Effector memory CD8-positive, alpha-beta T cell (primary cell): ENCODE results near the gene APPBP2.

ENCODE experiments used
- ATAC-seq: fragments of 150-1000 bp; cut with Tn5 transposase; replicated peaks from 2 replicates; pipeline ENCODE4 v1.10.0; 2021; ENCODE audit warnings: mild to moderate bottlenecking, moderate library complexity
- DNase-seq, 3 experiments: peaks; one replicate each; pipeline ENCODE4 v3.0.0; 2021
- H3K27ac Mint-ChIP-seq, 2 donors: one replicate each; pipeline ENCODE4 v1.8.0; 2022; ENCODE audit warnings: mild to moderate bottlenecking in 2 of 2, mixed read lengths in 2 of 2, moderate library complexity in 2 of 2
- H3K27me3 Mint-ChIP-seq, 2 donors: one replicate each; pipeline ENCODE4 v1.8.0; 2022; ENCODE audit warnings: mixed read lengths in 2 of 2
- H3K36me3 Mint-ChIP-seq: one replicate; pipeline ENCODE4 v1.8.0; 2022; ENCODE audit warnings: mild to moderate bottlenecking, moderate library complexity, mixed read lengths; ENCODE audit not compliant: insufficient read depth
- H3K4me1 Mint-ChIP-seq, 2 donors: one replicate each; pipeline ENCODE4 v1.8.0; 2022; ENCODE audit warnings: low read depth in 2 of 2, mixed read lengths in 2 of 2
- H3K4me3 Mint-ChIP-seq, 2 donors: one replicate each; pipeline ENCODE4 v1.8.0; 2022; ENCODE audit warnings: mild to moderate bottlenecking in 2 of 2, mixed read lengths in 2 of 2, moderate library complexity in 2 of 2
- H3K9me3 Mint-ChIP-seq, 2 donors: one replicate each; pipeline ENCODE4 v1.8.0; 2022; ENCODE audit warnings: mixed read lengths in 2 of 2

Gene APPBP2

GRCh38 chr17:60461584-60461983 lies 64.5 kb downstream of the APPBP2 start:
- H3K36me3 Mint-ChIP-seq, result peaks cover 78% of the 10 kb centered on the region
- H3K27me3 Mint-ChIP-seq, result no peaks in the 10 kb centered on the region
- no peak for DNase-seq
- ATAC-seq, result no peak
- H3K4me3 Mint-ChIP-seq, result no peak overlapping the region
- no peaks in the 10 kb centered on the region for H3K9me3 Mint-ChIP-seq
- no peak overlapping the region for H3K27ac Mint-ChIP-seq
- peaks cover 0 to 2% of the 10 kb centered on the region in 2 donors for H3K4me1 Mint-ChIP-seq

- Mint-ChIP-seq H3K36me3 (peaks cover 85% of the 10 kb centered on the region), H3K27me3 (no peaks in the 10 kb centered on the region), H3K4me3 (no peak overlapping the region), H3K27ac (peak overlapping the region in 1 of 2 donors; percentile 69), H3K4me1 (peaks cover 0 to 2% of the 10 kb centered on the region in 2 donors), H3K9me3 (no peaks in the 10 kb centered on the region)
- DNase-seq (no peak), ATAC-seq (no peak)
Measured at GRCh38 chr17:60457148-60457547, 68.9 kb downstream of the APPBP2 start.

- Mint-ChIP-seq H3K27me3 (no peaks in the 10 kb centered on the region), H3K9me3 (no peaks in the 10 kb centered on the region), H3K4me1 (peaks cover 0 to 2% of the 10 kb centered on the region in 2 donors), H3K4me3 (no peak overlapping the region), H3K27ac (no peak overlapping the region), H3K36me3 (peaks cover 87% of the 10 kb centered on the region)
- ATAC-seq, result no peak
- no peak for DNase-seq
Measured at GRCh38 chr17:60455378-60455777, 70.7 kb downstream of the APPBP2 start.

- DNase-seq (no peak), ATAC-seq (no peak)
- peaks cover 85% of the 10 kb centered on the region for H3K36me3 Mint-ChIP-seq
- no peaks in the 10 kb centered on the region for H3K27me3 Mint-ChIP-seq
- peaks cover 0 to 2% of the 10 kb centered on the region in 2 donors for H3K4me1 Mint-ChIP-seq
- H3K9me3 Mint-ChIP-seq, result no peaks in the 10 kb centered on the region
- H3K4me3 Mint-ChIP-seq, result no peak overlapping the region
- H3K27ac Mint-ChIP-seq, result no peak overlapping the region
Measured at GRCh38 chr17:60451965-60452364, 74.1 kb downstream of the APPBP2 start.

- no peak for ATAC-seq
- H3K9me3 Mint-ChIP-seq, result no peaks in the 10 kb centered on the region
- H3K4me3 Mint-ChIP-seq, result no peak overlapping the region
Measured at GRCh38 chr17:60451071-60451470, 75.0 kb downstream of the APPBP2 start.

GRCh38 chr17:60447375-60447774 lies 78.7 kb downstream of the APPBP2 start:
- no peaks in the 10 kb centered on the region for H3K27me3 Mint-ChIP-seq
- peaks cover 52% of the 10 kb centered on the region for H3K36me3 Mint-ChIP-seq
- DNase-seq (no peak), ATAC-seq (no peak)
- no peak overlapping the region for H3K27ac Mint-ChIP-seq
- no peak overlapping the region for H3K4me3 Mint-ChIP-seq
- H3K9me3 Mint-ChIP-seq, result no peaks in the 10 kb centered on the region
- H3K4me1 Mint-ChIP-seq, result no peaks in the 10 kb centered on the region

More at GRCh38 chr17:60451071-60451470, 75.0 kb downstream of the APPBP2 start:
- no peaks in the 10 kb centered on the region for H3K4me1 Mint-ChIP-seq
- DNase-seq, result no peak
- H3K27ac Mint-ChIP-seq, result no peak overlapping the region
- no peaks in the 10 kb centered on the region for H3K27me3 Mint-ChIP-seq
- peaks cover 82% of the 10 kb centered on the region for H3K36me3 Mint-ChIP-seq

- no peak for ATAC-seq
- Mint-ChIP-seq H3K36me3 (peaks cover 34% of the 10 kb centered on the region), H3K4me1 (peaks cover 0 to 2% of the 10 kb centered on the region in 2 donors), H3K27ac (no peak overlapping the region), H3K9me3 (no peaks in the 10 kb centered on the region), H3K27me3 (no peaks in the 10 kb centered on the region), H3K4me3 (no peak overlapping the region)
- no peak for DNase-seq
Measured at GRCh38 chr17:60445144-60445543, 80.9 kb downstream of the APPBP2 start.

- Mint-ChIP-seq H3K36me3 (peaks cover 22% of the 10 kb centered on the region), H3K4me3 (no peak overlapping the region), H3K9me3 (no peaks in the 10 kb centered on the region)
Measured at GRCh38 chr17:60443713-60444112, 82.3 kb downstream of the APPBP2 start.

GRCh38 chr17:60442271-60443173 lies 83.5 kb downstream of the APPBP2 start:
- H3K27ac Mint-ChIP-seq, result no peak overlapping the region
- H3K27me3 Mint-ChIP-seq, result no peaks in the 10 kb centered on the region
- peaks cover 10% of the 10 kb centered on the region for H3K36me3 Mint-ChIP-seq
- H3K4me3 Mint-ChIP-seq, result no peak overlapping the region
- no peak for ATAC-seq
- H3K4me1 Mint-ChIP-seq, result peaks cover 0 to 2% of the 10 kb centered on the region in 2 donors
- DNase-seq, result no peak
- no peaks in the 10 kb centered on the region for H3K9me3 Mint-ChIP-seq

More at GRCh38 chr17:60443713-60444112, 82.3 kb downstream of the APPBP2 start:
- ATAC-seq (no peak), DNase-seq (no peak)
- H3K4me1 Mint-ChIP-seq, result peaks cover 0 to 2% of the 10 kb centered on the region in 2 donors
- H3K27ac Mint-ChIP-seq, result no peak overlapping the region
- H3K27me3 Mint-ChIP-seq, result no peaks in the 10 kb centered on the region

- Mint-ChIP-seq H3K4me1 (peaks cover 0 to 2% of the 10 kb centered on the region in 2 donors), H3K27ac (no peak overlapping the region), H3K4me3 (no peak overlapping the region), H3K27me3 (peaks cover 0 to 19% of the 10 kb centered on the region in 2 donors), H3K36me3 (no peaks in the 10 kb centered on the region), H3K9me3 (no peaks in the 10 kb centered on the region)
- DNase-seq (no peak), ATAC-seq (no peak)
Measured at GRCh38 chr17:60439501-60439900, 86.5 kb downstream of the APPBP2 start.

- Mint-ChIP-seq H3K27me3 (peaks cover 7 to 40% of the 10 kb centered on the region in 2 donors), H3K36me3 (no peaks in the 10 kb centered on the region), H3K27ac (no peak overlapping the region), H3K4me1 (peaks cover 0 to 1% of the 10 kb centered on the region in 2 donors), H3K9me3 (no peaks in the 10 kb centered on the region), H3K4me3 (no peak overlapping the region)
- DNase-seq, result no peak
- no peak for ATAC-seq
Measured at GRCh38 chr17:60436676-60437075, 89.4 kb downstream of the APPBP2 start.

GRCh38 chr17:60435244-60436167 lies 90.5 kb downstream of the APPBP2 start:
- Mint-ChIP-seq H3K27ac (no peak overlapping the region), H3K4me3 (no peak overlapping the region), H3K9me3 (no peaks in the 10 kb centered on the region), H3K4me1 (no peaks in the 10 kb centered on the region), H3K36me3 (no peaks in the 10 kb centered on the region), H3K27me3 (peaks cover 16 to 48% of the 10 kb centered on the region in 2 donors)
- ATAC-seq (peak; percentile 56), DNase-seq (peak; percentile 52 to 65 (median 59))
